Tibial nerve (tissue), 4 donors: Measurements from ENCODE around the gene ZNF358. TPM values are rescaled to one million over a fixed set of nuclear protein-coding genes. Genes with fewer than 3 reads are reported as not detected.

Experiments
- DNase-seq, 2 donors: peaks; one replicate each; pipeline ENCODE4 v3.0.0-alpha.2; 2019; ENCODE audit warnings: low spot score in 2 of 2
- H3K27ac ChIP-seq, 4 donors: fragments of 200-600 bp; sonication (generic) in 3 of 4; one replicate each; pipeline ENCODE4 v1.5.1; 2017 to 2019; ENCODE audit warnings: mild to moderate bottlenecking in 1 of 4
- H3K27me3 ChIP-seq, 2 donors: fragments of 200-600 bp; sonication (generic) in 1 of 2; one replicate each; pipeline versions ENCODE4 v1.5.1 to v1.6.0; 2017 to 2019
- H3K36me3 ChIP-seq, 3 donors: fragments of 200-600 bp; sonication (generic); one replicate each; pipeline ENCODE4 v1.5.1; 2018 to 2019
- H3K4me1 ChIP-seq, 4 donors: fragments of 200-600 bp; sonication (generic) in 3 of 4; one replicate each; pipeline ENCODE4 v1.5.1; 2017 to 2019
- H3K4me3 ChIP-seq, 4 donors: fragments of 200-600 bp; sonication (generic) in 3 of 4; one replicate each; pipeline ENCODE4 v1.5.1; 2017 to 2019; ENCODE audit warnings: mild to moderate bottlenecking in 1 of 4, moderate library complexity in 1 of 4
- H3K9me3 ChIP-seq, 4 donors: fragments of 200-600 bp; sonication (generic) in 3 of 4; one replicate each; pipeline ENCODE4 v1.5.1; 2017 to 2019
- EP300 ChIP-seq, 2 donors: sonication (generic); formaldehyde crosslinking; IDR thresholded peaks; one replicate each; pipeline ENCODE4 v1.6.1; 2017; ENCODE audit warnings: antibody characterized with exemption in 2 of 2, mild to moderate bottlenecking in 1 of 2
- POLR2A ChIP-seq, 2 donors: fragments of 450-650 bp; IDR thresholded peaks; one replicate each; pipeline ENCODE4 v1.6.1; 2017; ENCODE audit warnings: antibody characterized with exemption in 2 of 2, mild to moderate bottlenecking in 2 of 2, moderate library complexity in 2 of 2
- WGBS, 2 donors: methylation state at CpG; one replicate each; pipeline ENCODE4 v1.1.5; 2018; 5-methylcytosine and 5-hydroxymethylcytosine counted together
- total RNA-seq, 4 donors: library from RNA; depleted of rRNA; stranded (reverse); fragments of >200 nt; gene quantifications; one replicate each; pipeline ENCODE4 v1.1.0, GENCODE V29; 2016
- TF ChIP-seq, protein P1 (sequence below), 5 experiments: fragments of 200-600 bp in 3 of 5; fragments of 450-650 bp in 2 of 5; sonication (generic) in 3 of 5; IDR thresholded peaks; one replicate each; pipeline ENCODE4 v1.5.1; 2016 to 2019; ENCODE audit warnings: antibody characterized with exemption in 5 of 5, mild to moderate bottlenecking in 3 of 5, moderate library complexity in 2 of 5

ZNF358 gene
- total RNA-seq, 4 donors from 2014 or later = 40.0 to 84.0 (median 69.2) TPM

GRCh38 chr19:7506385-7507328 lies 9.2 kb upstream of the ZNF358 start:
- DNase-seq = peak; percentile 38 to 82
- Histone ChIP-seq H3K9me3 (no peaks in the 10 kb centered on the region), H3K27ac (peak overlapping the region in 1 of 4 donors; percentile 27), H3K27me3 (peaks cover 0 to 45% of the 10 kb centered on the region in 2 donors), H3K36me3 (no peaks in the 10 kb centered on the region), H3K4me3 (peak overlapping the region in 2 of 4 donors; percentile 5 to 9), H3K4me1 (peaks cover 0 to 22% (median 3%) of the 10 kb centered on the region in 4 donors)
- TF ChIP-seq, protein P1, sequence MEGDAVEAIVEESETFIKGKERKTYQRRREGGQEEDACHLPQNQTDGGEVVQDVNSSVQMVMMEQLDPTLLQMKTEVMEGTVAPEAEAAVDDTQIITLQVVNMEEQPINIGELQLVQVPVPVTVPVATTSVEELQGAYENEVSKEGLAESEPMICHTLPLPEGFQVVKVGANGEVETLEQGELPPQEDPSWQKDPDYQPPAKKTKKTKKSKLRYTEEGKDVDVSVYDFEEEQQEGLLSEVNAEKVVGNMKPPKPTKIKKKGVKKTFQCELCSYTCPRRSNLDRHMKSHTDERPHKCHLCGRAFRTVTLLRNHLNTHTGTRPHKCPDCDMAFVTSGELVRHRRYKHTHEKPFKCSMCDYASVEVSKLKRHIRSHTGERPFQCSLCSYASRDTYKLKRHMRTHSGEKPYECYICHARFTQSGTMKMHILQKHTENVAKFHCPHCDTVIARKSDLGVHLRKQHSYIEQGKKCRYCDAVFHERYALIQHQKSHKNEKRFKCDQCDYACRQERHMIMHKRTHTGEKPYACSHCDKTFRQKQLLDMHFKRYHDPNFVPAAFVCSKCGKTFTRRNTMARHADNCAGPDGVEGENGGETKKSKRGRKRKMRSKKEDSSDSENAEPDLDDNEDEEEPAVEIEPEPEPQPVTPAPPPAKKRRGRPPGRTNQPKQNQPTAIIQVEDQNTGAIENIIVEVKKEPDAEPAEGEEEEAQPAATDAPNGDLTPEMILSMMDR (IDR thresholded peaks at IDR 0.05) = no peak
- 44 to 45% methylated on average over 20 of the region's 20 CpGs for WGBS, 2 donors

DNA sequence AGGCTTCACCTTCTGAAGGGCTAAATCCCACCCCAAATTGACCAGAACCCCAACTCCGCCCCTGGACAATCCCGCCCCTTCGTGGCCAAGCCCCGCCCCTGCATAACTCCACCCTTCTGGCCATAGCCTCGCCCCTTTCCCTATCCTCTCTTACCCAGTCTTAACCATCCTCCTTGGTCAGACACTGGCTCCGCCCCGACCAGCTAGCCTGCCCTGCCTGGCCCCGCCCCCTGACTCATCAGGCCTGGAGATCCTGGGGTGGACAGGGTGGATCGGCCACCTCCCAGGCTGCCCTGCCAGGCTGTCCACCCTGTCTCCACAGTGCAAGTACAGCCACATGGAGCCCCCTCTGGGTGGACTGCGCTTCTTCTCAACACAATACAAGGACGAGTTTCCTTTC lies 8.0 kb upstream of the ZNF358 start:
- 40 to 52% methylated on average over 11 of the region's 11 CpGs for WGBS, 2 donors
- no peaks in the 10 kb centered on the region for H3K36me3 ChIP-seq
- DNase-seq = peak; percentile 26 to 56

GRCh38 chr19:7509625-7510024 lies 6.3 kb upstream of the ZNF358 start:
- H3K4me3 ChIP-seq = no peak overlapping the region
- H3K36me3 ChIP-seq = no peaks in the 10 kb centered on the region
- no peak overlapping the region for H3K27ac ChIP-seq
- peaks cover 0 to 16% of the 10 kb centered on the region in 2 donors for H3K27me3 ChIP-seq
- TF ChIP-seq EP300 (IDR thresholded peaks at IDR 0.05) = no peak
- no peak for TF ChIP-seq POLR2A (IDR thresholded peaks at IDR 0.05)
- TF ChIP-seq, protein P1 (IDR thresholded peaks at IDR 0.05) = no peak
- WGBS, 2 donors = 19 to 35% methylated on average over 3 of the region's 3 CpGs
- no peak for DNase-seq
- H3K9me3 ChIP-seq = no peaks in the 10 kb centered on the region
- H3K4me1 ChIP-seq = peaks cover 0 to 22% (median 3%) of the 10 kb centered on the region in 4 donors

More for the DNA sequence above, 8.0 kb upstream of the ZNF358 start:
- H3K9me3 ChIP-seq = no peaks in the 10 kb centered on the region
- H3K27ac ChIP-seq = no peak overlapping the region
- H3K4me1 ChIP-seq = peaks cover 0 to 22% (median 3%) of the 10 kb centered on the region in 4 donors
- H3K27me3 ChIP-seq = peaks cover 0 to 32% of the 10 kb centered on the region in 2 donors
- H3K4me3 ChIP-seq = no peak overlapping the region
- TF ChIP-seq POLR2A (IDR thresholded peaks at IDR 0.05) = no peak
- TF ChIP-seq EP300 (IDR thresholded peaks at IDR 0.05) = no peak
- TF ChIP-seq, protein P1 (IDR thresholded peaks at IDR 0.05) = no peak

- no peaks in the 10 kb centered on the region for H3K36me3 ChIP-seq
- no peak for DNase-seq
- no peak for TF ChIP-seq POLR2A (IDR thresholded peaks at IDR 0.05)
- no peak for TF ChIP-seq EP300 (IDR thresholded peaks at IDR 0.05)
- 50 to 59% methylated on average over 6 of the region's 6 CpGs for WGBS, 2 donors
- no peak overlapping the region for H3K4me3 ChIP-seq
- H3K9me3 ChIP-seq = no peaks in the 10 kb centered on the region
- H3K4me1 ChIP-seq = peaks cover 0 to 28% (median 14%) of the 10 kb centered on the region in 4 donors
- H3K27me3 ChIP-seq = no peaks in the 10 kb centered on the region
- H3K27ac ChIP-seq = no peak overlapping the region
These were observed 3.5 kb upstream of the ZNF358 start for GRCh38 chr19:7512400-7512851.

DNA sequence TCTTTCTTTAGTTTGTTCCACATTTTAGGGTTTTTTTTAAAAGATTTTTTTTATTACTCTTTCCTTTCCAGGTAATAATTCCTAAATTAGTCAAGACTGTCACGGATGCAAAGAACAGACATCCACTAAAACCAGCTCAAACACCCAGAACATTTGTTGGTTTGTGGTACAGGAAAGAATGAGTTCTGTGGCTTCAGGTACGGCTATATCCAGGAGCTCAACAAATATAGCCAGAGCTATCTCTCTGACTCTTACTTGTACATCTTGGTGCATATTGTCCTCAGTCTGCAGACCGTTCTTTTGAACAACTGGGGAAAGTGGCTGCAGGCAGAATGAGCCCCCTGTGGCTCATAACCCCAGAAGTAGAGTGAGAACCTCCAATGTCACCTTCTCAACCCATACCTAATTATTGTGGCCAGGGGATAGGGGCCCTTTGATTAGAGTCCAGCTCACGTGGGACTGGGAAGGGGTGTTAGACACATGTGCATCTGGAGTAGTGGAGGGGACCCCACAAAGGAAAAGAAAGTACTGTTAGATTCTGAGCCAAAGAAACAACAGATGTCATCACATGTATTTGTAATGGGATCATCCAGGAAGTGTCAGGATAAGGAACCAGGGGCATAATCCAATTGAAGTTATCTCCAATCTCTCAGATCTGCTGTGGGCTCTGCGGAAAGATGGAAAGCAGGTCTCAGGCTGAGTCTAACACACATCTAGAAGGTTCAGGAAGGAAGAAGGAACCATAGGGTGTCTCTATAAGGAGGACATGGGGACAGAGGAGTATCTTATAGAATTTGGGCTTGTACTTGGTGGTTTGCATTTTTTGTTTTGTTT lies 1.9 kb upstream of the ZNF358 start:
- Histone ChIP-seq H3K27ac (peak overlapping the region in 1 of 4 donors; percentile 57), H3K4me1 (peaks cover 0 to 27% (median 15%) of the 10 kb centered on the region in 4 donors), H3K27me3 (no peaks in the 10 kb centered on the region), H3K36me3 (peaks cover 0 to 6% (median 0%) of the 10 kb centered on the region in 3 donors), H3K9me3 (no peaks in the 10 kb centered on the region), H3K4me3 (no peak overlapping the region)
- TF ChIP-seq, protein P1 (IDR thresholded peaks at IDR 0.05) = no peak
- TF ChIP-seq EP300 (IDR thresholded peaks at IDR 0.05) (no peak), POLR2A (IDR thresholded peaks at IDR 0.05) (no peak)
- DNase-seq = no peak
- WGBS, 2 donors = 80 to 86% methylated on average over 5 of the region's 5 CpGs
